ENCODE results near the gene SACM1L.
A peak's percentile ranks its signal among the peaks of the same experiment; 100 is the strongest.
"Not testable (repeated sequence)": the region's sequence is repeated elsewhere in the genome, so short reads cannot be mapped to it uniquely, and the experiment has no call there.

The SACM1L gene

DNA sequence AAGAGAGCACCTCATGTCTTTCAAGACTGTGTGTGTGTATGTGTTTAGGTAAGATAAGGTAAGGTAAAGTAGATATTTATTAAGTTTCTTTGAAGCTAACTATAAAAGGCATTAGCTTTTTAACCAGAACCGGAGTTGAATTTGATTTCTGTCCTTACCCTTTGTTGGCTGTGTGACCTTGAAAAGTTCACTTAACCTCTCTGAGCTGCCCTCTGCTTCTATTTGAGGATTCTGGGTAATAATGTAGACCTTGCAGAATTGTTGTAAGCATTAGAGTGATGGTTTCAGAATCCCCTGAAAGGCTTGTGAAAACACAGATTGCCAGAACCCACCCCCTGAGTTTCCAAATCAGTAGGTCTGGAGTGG lies 21.6 kb upstream of the SACM1L start:
- DNase-seq = no peak

GRCh38 chr3:45670436-45670835 lies 18.8 kb upstream of the SACM1L start:
- no peak for DNase-seq

- DNase-seq = no peak
Measured at GRCh38 chr3:45670991-45671390, 18.2 kb upstream of the SACM1L start.

DNA sequence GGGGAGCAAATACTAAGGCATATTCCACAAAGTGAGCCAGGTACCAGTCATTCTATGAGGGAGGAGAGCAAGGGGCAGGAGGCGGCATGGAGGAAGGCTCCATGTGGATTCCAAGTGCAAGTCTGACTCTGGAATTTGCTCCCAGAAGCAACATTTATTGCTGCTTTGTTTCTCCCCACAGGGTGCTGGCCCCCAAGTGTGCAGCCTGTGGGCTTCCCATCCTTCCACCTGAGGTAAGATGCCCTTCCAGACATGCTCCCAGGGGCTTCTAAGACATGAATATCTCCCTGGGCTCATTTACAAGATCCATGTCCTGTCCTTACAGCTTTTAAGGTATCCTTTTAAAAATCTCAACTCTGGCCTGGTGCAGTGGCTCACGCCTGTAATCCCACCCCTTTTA lies 15.9 kb upstream of the SACM1L start:
- no peak for DNase-seq

- DNase-seq = no peak
Measured at GRCh38 chr3:45676325-45677032, 12.7 kb upstream of the SACM1L start.

DNA sequence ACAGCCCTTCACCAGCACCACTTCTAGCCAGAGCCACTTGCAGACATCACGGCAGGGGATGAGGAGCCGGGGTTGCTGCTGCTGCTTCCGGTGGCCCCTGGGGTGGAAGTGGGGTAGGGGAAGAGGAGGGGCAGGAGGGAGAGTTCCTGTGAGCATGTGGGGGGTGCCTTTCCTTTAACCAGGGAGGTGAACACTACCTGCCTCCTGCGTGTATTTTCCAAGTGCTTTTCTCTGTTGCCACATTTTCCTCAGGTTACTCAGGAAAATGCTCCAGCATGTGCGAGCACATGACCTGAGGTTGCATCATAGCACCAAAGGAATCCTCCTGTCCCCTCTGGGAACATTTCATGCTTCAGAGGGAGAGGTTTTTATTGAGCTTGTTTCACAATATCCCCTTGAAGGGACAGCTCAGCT lies 12.2 kb upstream of the SACM1L start:
- DNase-seq = peak; percentile 80 to 81

- DNase-seq = no peak
Measured at GRCh38 chr3:45677841-45678240, 11.4 kb upstream of the SACM1L start.

GRCh38 chr3:45679805-45680204 lies 9.4 kb upstream of the SACM1L start:
- peak; percentile 79 to 83 for DNase-seq

DNA sequence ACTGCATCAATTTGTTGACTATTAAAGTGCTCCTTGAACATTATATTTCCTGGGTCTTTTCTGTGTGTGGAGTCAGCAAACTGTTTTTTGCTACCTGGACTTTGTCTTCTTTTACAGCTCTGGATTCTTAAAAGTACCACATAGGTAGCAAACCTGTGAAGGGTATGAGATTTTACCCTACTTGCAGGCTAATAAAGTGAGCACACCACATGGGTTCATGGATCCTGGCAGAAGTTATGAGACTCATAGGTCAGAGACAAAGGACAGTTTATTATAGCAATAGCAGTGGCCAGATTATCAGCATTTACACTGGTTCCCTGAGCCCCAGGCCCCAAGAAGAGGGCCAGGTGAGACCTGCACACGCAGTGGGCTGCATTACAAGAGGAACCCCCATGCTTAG lies 8.0 kb upstream of the SACM1L start:
- DNase-seq = no peak

DNA sequence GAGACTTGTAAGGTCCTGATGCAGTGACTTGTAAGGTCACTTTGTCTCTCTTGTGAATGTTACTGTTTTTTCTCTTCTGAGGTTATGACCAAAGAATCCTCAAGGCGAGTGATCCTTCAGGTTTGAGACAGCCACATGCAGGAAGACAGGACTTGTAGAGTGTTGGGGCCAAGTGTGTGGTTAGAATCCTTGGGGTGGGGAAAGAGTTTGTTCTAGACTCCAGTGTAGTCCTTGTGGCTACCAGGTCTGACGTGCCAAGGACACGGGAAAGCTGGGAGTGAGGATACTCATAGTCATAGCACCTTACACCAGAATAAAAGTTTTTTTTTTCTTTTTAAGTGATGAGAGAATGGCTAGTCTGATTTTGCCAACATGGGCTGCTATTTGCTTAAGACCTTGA lies 7.3 kb upstream of the SACM1L start:
- DNase-seq = no peak

GRCh38 chr3:45682311-45682710 lies 6.9 kb upstream of the SACM1L start:
- no peak for DNase-seq

DNA sequence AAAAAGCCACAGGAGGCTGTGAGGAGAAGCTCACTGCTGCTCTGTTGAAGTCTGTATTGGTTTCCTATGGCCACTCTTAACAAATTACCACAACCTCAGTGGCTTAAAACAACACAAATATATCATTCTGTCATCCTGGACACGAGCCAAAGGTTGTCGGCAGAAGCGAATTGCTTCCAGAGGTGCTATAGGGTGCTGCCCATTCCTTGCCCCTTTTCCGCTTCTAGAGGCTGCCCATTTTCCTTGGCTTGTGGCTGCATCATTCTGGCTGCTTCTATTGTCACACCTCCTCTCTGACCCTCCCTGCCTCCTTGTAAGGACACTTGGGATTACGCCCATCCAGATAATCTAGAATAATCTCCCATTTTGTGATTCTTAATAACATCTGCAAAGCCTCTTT lies 6.4 kb upstream of the SACM1L start:
- DNase-seq = no peak

GRCh38 chr3:45683417-45684326 lies 5.5 kb upstream of the SACM1L start:
- no peak for DNase-seq

DNA sequence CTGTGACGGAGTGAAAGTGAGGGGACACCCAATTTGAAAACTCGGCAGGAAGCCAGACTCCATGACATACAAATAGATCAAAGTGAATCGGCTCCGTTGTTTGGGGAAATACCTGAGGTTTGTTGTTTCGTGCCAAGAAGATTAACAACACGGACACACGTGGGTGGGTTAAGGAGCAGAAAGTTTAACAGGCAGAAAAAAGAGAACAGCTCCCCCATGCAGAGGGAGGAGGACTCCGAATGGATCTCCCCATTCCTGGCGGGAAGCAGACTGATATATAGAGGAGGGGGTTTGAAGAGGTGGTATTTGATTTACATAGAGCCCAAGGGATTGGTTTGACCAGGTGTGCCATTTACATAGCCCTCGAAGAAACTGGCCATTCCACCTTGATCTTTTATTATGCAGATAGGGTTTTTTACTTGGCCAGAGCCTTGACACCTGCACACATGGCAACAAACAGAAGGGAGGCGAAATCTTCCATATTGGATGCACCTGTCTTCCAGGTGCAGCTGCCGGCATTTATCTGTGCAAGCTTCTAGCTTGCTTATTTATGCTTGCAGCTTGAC lies 4.8 kb upstream of the SACM1L start:
- DNase-seq = no peak

DNA sequence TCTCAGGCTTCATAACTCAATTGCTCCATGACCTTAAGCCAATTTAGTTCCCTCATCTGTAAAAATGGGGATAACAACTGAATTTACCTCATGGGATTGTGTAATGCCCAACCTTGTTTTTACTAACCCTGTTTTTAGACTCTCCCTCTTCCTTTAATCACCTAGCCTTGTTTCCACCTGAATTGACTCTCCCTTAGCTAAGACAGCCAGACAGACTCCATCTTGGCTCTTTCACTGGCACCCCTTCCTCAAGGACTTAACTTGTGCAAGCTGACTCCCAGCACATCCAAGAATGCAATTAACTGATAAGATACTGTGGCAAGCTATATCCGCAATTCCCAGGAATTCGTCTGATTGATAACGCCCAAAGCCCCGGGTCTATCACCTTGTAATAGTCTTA lies 3.5 kb upstream of the SACM1L start:
- not testable (repeated sequence) for DNase-seq

GRCh38 chr3:45686850-45687249 lies 2.3 kb upstream of the SACM1L start:
- DNase-seq = no peak

GRCh38 chr3:45687828-45688193 lies 1.4 kb upstream of the SACM1L start:
- DNase-seq = peak; percentile 26 to 45

DNA sequence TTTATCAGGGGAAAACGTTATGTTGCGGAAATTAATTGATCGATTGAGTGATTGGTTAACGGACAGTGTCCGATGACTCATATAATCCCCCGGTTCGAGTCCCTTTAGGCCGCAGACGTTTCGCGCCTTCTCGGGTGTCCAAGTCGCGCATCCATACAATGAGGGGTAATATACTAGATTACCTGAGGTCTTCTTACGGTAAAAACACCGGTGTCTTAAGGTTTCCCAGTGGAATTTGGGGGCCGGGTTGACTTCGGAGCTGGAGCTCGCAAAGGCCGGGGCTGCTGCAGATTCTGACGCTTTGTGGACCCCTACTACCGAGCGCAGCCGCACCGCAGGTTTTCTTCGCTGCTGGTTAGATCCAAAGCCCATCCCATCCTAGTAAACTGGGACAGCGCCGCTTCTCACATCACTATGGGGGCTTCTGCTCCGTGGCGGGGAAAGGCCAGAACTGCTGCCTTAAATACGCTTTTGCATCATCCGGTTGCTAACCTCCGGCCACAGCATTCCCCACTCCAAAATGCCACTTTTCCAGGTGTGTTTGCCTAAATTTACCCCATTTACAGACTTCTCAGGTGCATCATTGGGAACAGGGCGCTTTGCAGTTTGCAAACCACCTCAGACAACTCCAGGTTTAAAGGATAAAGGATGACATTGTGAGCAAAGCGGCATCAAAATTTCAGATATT lies 858 bp upstream of the SACM1L start:
- DNase-seq = peak; percentile 64 to 68

- DNase-seq = peak in 1 of 2 experiments; percentile 39
Measured at GRCh38 chr3:45689787-45690145, 570 bp downstream of the SACM1L start.

GRCh38 chr3:45690336-45691035 lies 1.3 kb downstream of the SACM1L start:
- DNase-seq = peak; percentile 44 to 51

DNA sequence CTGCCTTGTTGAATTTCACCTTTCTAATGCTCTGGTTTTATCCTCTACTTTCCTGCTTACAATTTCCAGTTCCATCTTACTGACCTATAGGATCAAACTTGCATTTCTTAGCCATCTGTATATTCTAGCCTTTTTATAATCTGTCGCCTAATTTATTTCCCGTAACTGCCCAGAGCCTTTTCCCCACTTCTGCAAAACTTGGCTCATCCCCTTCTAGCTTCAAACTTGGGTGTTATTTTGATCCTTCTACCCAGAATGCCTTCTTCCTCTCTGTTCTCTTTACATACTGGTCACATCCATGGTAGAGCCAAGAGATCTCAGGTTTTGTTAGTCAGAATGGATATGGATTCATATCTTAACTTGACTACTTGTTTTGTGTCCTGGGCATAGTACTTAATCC lies 2.6 kb downstream of the SACM1L start:
- peak; percentile 15 to 26 for DNase-seq

DNA sequence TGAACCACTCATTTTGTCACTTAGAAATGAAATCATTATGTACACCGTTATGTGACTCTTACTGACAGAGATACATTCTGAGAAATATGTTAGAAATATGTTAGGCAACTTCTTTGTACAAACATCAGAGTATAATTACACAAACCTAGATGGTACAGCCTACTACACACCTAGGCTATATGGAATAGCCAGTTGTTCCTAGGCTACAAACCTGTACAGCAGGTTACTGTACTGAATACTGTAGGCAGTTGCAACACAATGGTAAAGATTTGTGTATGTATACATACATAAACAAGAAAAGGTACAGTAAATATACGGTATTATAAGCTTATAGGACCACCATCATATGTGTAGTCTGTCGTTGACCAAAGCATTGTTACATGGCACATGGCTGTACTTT lies 3.7 kb downstream of the SACM1L start:
- DNase-seq = no peak

Measured in Kasumi-1 (cell line).